GM21786 (cell line): ENCODE measurements around the gene MOV10L1.

ENCODE experiments used
- ATAC-seq: cut with Tn5 transposase; IDR thresholded peaks from one replicate; pipeline ENCODE4 v1.9.1; 2021; ENCODE audit not compliant: unreplicated experiment

MOV10L1 gene

DNA sequence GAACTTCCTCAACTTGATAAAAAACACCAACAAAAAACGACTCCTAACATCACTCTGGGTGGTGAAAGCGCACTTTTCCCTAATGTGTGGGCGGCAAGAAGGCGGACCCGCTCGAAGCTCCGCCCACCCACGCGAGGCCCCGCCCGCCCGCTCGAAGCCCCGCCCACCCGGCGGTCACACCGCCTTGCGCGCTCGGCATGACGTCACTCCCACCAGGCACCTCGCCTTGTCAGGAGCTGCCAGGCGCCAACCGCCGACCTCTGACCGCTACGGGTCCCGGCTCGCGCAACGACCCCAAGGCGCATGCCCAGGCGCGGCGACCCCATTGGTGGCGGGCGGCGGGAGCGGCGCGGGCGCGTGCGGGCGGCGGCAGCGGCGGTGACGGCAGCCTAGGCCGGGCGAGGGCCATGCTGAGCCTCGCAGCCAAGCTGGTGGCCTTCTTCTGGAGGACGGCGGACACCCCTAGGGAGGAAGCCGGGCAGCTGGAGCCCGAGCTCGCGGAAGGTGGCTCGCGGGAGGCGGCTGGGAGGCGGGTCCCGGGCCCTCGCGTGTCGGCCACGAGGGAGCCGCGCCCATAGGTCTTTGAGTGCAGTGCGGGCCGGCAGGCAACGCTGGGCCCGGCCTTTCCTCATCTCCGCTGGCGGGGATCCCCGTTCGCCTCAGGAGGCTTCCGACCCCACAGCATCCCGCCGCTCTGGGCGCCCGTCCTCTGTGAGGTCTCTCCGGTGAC is at the start of gene MOV10L1:
Gene MOV10L1, plus strand, starts transcription at position 325 of the 730 bp plus-strand sequence. Its CDS starts 83 bp downstream, at position 408.
- ATAC-seq: no peak

DNA sequence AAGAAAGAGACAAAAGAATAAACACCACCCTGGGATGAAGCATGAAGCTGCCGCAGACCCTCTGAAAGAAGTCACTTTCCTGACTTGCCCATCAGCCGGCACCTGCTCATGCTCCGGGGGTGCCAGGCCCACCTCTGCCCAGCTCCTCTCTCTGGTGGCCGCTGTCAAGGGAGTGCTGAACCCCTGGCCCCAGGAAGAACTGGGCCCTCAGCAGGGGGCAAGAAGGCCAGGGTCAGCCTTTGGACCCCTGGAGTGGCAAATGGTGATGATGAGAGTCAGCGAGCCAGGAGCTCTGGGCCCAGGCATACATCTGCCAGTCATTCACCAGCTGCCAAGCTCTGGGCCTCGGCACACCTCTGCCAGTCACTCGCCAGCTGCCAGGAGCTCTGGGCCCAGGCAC is 49.1 kb upstream of the MOV10L1 start:
- no peak for ATAC-seq

DNA sequence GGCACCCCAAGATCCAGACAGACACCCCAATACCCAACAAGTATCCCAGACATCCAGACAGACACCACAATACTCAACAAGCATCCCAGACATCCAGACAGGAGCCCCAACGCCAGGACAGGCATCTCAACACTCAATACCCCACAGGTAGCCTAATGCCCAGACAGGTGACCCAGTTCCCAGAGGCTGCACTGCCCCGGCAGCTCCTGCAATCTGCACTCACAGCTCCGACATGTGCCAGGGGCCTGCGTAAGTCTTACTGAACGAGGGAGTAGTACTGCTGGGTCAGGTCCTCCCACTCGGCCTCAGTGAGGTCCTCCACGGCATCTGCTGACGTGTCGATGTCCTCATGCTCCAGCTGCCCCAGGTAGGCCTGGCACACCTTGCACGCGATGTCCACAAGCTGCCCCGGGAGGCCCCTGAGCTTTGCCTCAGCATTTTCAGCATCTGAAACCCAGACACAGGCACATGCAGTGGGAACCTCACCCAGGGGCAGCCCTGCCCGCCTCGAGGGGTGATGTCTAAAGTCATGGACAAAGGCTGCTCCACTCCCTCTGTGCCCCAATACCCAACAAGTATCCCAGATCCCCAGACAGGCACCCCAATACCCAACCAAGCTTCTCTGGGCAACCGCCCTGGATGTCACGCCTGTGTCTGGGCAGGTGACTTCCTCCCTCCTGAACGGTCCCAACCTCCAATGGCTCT is 48.3 kb upstream of the MOV10L1 start:
- ATAC-seq: no peak

DNA sequence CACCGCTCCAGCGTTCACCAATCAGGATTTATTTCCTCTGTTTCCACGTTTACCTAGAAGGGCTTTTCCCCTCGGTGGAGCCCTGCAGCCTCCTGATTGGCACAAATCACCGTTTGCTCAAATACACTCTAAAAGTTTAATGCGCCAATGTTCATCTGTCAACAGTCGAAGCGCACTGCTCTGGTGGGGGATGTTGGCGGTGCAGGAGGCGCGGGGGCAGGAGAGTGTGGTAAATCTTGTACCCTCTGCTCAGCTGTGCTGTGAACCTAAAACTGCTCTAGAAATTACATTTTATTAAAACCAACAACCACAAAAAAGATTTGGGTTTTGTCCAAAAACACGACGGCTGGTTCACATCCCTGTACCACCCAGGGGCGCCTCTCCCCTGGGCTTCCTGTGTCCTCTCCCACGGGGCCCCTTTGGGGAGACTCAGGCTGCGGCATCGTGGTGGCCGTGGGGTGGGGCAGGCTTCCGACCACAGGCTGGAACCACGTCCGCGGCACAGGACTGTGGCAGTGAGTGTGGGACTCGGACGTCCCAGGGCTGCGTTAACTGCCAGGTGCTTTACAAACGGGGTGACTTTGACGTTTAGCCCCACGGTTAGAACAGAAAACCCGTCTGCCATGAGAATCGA is 45.2 kb upstream of the MOV10L1 start:
- ATAC-seq: no peak

DNA sequence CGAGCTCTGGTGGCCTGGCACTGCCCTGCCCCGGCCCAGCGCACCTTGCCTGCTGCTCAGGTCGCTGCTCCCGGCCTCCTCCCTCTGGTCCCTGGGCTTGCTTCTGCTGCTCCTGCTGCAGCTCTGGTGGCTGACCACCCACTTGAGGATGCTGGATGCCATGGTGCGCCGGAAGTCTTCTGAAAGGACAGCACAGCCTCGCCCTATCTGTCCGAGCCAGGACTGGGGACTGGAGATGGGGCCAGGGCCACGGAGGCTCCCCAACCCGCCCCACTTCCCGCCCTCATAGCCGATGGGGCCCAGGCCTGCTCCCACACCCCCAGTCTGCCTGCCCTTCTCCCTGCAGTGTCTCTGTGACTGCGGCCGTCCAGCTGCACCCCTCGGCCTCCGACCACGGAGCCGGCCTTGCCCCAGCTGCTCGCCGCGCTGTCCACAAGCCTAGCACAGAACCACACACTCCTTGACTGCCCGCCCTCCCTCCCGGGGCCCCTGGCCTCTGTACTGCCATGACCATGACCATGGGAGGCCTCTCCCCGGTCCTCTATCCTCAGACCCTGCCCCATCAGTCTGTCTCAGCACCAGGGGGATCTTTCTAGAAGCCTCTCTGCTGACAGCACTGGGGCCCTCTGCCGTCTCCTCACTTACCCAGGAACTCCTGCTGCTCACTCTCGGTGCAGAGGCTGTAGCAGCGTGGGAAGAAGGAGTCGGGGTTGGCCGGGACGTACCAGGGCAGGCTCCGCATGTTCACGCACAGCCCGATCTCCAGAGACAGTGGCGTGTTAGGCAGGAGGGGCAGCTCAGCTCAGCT is 44.4 kb upstream of the MOV10L1 start:
- no peak for ATAC-seq

DNA sequence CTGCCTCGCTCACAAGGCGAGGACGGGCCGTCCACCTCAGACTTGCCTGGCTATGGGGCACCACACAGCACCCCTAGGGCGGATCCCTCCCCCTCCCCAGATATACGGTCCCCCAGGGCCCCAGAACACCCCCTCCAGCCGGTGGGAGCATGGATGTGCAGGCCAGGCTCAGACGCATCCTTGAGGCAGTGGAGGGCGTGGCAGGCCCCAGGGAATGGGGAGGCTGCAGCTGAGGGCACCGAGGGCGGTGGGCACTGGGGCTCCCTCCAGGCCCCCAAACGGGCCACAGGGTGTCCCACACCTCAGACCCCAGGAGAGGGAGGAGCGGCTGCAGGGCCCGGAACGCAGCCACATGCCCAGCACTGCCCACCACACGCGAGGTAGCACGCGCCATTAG is 43.8 kb upstream of the MOV10L1 start:
- ATAC-seq: no peak

DNA sequence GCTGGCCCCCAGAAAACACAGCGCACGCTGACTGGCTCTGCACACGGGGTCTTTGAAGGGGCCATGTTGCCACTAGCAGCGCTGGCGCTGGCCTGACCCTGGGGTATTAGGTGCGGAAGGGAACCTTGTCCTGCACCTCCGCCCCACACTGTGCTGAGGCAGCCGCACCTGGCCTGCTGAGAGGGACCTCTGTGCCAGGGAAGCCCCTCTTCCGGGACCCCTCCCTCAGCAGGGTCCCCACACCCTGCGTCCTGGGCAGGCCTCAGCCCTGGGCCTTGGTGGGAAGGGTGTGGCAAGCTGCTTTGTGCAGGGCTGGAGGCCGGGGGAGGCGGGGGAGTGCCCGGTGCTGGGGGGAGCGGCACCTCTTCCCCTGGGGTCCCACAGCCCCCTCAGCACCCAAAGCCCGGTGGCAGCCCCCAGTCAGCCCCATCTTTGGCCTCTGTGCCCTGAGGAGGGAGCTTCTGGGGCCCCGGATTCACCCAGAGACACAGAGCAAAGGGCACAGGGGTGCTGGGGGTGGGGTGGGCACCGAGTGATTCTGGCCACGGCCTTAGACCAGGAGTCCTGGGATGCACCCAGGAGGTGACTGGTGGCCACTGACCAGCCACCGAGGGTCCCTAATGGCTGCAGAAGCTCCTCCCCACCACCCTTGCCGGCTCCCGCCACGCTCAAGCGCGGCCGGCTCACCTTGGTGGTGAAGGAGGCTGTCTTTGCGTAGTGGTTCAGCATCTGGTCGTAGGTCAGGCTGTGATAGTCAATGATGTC is 43.1 kb upstream of the MOV10L1 start:
- no peak for ATAC-seq

DNA sequence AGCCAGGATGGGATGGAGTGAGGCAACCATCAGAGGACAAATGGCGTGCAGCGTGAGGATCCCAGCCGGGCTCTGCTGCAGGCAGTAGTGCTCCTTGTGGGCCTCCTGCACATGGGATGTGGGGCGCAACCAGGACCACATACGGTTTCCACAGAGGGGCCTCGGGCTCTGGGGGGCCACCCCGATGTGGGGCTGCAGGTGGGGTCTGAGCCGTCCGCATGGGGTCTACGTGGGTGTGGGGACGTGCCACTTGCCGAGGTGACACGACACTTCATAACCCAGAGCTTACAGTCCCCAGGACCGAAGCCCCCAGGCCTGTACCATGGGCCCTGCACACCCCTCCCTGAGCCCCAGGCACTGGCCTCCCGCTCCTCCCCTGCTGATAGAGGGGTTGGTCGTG is 42.5 kb upstream of the MOV10L1 start:
- ATAC-seq: no peak

DNA sequence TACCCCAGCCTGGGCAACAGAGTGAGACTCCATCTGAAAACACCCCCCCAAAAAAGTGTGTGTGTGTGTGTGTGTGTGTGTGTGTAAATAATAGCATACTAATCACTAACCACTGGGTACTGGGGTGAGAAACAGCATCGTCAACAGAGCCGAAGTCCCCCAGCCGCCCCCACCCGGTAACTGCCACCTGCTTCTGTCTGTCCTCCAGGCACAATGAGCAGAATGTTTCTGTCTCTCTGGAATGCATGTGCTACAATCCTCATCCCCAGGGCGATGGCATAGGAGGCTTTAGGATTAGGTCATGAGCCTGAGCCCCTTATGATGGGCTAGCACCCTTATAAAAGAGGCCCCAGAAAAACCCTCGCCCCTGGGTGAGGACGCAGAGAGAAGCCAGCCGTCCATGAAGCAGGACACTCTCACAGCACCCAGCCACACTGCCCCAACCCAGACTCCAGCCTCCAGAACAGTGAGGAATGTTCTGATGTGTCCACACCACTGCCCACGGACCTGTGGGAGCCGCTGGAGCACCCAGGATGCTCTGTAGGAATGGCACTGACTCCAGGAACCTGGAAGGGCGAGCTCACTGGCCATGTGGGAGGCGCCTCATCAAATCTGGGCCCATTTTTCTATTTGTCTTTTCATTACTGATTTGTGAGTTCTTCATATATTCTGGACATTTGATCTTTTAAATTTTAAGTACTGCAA is 41.6 kb upstream of the MOV10L1 start:
- no peak for ATAC-seq

DNA sequence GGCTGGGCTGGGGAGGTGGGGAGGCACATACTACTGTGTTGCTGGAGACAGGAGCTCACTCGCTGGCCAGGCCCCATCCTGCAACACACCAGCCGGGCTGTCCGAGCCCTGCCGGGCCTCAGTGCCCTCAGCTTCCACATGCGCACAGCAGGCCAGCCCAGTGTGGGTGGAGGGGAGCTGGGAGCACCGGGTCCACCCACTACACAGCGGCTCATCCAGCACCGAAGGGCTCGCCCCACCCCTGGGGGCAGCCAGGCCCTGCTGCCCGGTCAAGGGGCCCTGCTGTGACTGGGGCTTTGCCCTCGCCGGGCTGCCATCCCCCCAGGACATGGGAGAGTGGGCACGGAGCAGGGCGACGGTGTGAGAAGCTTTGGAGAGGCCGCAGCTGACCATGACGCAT is 41.0 kb upstream of the MOV10L1 start:
- no peak for ATAC-seq

DNA sequence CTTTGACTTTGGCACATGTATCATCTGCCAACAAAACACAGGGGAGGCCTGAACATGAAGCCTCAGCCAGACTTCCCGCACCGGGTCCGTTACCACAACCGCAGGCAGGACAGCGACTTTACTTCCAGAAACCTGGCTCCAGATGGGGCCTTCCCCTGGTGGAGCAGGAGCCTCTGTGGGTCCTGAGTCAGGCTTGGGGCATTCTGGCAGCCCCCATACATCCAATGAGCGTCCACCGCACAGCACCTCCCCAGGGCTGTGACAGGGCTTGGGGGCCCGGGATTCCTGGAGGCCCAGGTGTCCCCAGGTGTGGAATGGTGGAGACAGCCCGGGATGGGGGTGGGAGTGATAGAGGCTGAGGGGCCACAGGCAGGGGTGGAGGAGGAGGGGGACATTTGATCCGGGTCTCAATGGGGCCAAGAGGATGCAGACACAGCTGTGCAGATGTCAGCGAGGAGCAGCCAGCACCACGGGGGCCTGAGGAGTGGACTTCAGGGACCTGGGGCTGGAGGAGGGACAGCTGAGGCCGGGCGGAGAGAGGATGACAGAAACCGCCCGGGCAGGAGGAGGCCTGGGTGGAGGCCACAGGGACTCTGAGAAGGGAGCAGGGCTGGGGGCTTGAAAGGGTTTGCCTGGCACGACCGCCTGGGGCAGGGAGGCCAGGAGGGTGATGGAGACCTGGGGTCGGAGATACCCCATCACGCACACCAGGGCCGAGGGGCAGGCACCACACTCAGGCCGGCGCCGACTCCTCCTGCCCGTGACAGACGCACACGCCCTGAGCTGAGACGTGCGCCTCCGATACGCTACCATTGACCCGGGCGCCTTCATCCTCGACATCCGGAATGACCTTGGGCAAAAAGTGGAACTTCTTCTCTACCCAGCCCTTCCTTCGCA is 40.3 kb upstream of the MOV10L1 start:
- no peak for ATAC-seq

DNA sequence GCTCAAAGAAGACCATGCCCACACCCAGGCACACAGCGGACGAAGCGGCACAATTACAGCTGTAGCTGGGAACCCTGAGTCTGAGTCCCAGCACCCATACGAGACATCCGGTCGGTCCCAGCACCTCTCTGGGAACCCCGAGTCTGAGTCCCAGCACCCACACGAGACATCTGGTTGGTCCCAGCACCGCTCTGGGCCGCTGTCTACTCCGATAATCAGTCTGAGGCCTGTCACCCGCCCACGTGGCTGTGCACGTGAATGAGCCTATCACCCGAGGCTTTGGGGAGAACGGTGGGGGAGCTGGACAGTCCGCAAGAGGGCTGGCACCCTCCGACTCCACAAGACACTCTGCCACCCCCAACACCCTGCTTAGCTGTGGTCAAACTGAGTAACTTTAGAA is 37.9 kb upstream of the MOV10L1 start:
- ATAC-seq: no peak

DNA sequence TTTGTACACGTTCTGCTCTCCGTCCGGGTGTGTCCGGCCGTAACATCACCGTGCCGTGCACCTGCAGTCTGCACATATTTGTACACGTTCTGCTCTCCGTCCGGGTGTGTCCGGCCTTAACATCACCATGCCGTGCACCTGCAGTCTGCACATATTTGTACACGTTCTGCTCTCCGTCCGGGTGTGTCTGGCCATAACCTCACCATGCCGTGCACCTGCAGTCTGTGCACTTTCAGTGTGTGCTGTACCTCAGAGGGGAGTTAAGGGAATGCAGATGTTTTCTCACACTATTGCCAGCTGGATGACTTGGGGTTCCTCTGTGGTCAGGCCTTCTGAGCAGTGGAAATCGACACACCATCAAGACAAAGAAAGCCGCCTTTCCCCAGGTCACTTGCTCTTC is 35.9 kb upstream of the MOV10L1 start:
- no peak for ATAC-seq

DNA sequence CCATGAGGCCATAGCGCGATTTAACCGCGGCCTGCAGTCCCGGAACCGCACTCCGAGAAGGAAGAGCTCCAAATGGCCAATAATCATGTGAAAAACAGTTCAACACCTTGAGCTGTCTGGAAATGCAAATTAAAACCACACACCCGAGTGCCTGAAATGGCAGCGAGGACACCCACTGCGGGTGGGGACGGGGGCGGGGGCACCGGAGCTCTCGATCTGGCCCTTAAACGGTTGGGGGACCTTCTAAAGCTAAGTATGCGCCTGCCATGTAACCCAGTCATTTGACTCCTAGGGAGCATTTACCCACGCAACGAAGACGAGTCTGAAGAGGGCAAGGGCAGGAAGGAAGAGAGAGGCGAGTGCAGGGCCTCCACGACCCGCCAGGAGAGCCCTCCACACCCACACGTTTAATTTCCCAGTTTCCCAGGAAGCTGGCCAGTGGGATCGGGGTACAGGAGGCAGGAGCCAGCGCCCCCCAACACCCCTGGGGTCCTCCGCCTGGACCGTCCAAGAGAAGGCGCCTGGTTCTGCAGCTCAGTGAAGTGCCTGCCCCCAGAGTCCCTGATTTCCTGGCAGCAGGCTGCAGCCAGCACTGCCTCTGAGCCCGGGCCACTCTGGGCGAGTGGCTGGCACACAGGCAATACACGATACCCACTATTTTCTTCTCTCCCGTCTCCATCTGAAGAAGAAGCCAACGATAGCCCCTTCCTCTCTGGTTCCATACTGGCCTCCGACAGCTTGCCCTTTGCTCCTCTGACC is 33.4 kb upstream of the MOV10L1 start:
- no peak for ATAC-seq

DNA sequence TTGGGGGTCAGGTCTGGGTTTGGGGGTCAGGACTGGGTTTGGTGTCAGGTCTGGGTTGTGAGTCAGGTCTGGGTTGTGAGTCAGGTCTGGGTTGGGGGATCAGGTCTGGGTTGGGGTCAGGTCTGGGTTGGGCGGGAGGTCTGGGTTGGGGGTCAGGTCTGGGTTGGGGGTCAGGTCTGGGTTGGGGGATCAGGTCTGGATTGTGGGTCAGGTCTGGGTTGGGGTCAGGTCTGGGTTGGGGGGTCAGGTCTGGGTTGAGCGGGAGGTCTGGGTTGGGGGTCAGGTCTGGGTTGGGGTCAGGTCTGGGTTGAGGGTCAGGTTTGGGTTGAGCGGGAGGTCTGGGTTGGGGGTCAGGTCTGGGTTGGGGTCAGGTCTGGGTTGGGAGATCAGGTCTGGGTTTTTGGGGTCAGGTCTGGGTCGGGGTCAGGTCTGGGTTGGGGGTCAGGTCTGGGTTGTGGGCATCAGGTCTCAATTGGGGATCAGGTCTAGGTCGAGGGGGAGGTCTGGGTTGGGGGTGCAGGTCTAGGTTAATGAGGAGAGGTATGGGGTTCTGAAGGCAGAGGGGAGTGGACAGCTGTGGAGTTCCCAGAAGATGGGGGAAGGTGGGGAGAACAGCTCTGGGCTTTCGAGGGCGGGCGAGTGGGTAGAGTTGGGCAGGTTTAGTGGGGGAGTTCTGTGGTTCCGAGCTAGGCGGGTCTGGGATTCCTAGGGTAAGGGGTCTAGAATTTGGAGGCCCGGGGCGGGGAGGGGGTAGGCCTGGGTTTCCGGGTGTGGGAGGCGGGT is 32.3 kb upstream of the MOV10L1 start:
- no peak for ATAC-seq

DNA sequence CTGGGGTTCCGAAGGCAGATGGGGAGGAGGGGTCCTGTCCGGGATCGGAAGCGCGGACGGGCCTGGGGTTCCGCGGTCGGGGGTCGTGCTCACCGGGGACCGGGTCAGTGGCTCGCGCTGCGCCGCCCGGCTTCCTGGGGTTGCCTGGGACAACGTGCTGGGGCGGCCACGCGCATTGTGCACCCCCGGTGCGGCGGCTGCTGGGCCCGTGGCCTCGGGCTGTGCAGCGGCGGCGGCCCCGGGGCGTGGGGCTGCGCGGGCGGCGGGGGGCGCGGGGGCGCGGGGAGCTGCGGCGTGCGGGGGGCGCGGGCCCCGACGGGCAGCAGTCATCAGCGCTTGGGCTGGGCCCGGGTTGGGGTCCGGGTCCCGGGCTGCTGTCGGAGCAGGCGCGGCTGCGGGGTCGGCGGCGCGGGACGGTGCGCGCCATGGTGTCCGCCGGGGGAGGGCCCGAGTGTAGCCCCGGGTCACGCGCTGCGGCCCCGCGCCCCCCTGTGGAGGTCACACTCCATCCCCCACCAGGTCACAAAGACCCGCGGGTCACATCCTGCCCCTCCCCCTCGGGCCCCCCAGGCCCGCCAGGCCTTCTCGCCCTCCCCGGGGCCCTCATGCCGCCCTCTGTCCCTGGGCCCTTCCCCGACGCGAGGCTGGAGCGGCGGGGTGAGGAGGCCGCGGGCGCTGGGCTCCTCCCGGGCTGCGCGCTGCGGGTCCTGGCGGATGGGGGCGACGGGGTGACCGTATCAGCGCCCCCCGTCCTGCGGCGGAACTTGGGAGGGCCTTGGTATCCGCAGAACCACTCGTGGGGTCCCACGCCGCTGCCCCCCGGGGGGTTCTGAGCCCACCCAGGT is 31.5 kb upstream of the MOV10L1 start, which contains the start of gene TTLL8:
Gene TTLL8, minus strand, starts transcription at position 238 of the 845 bp plus-strand sequence.
- ATAC-seq: no peak
